Colonic mucosa (tissue), 4 donors: ENCODE measurements around the gene PDE3A. TPM values are rescaled to one million over a fixed set of nuclear protein-coding genes. Genes with fewer than 3 reads are reported as not detected.

Experiments
- DNase-seq: peaks from one replicate; pipeline ENCODE4 v3.0.0-alpha.2; 2020
- H3K27ac ChIP-seq: fragments of 200-600 bp; one replicate; pipeline ENCODE4 v1.8.0; 2021
- H3K27me3 ChIP-seq: fragments of 200-600 bp; one replicate; pipeline ENCODE4 v1.8.0; 2021
- H3K36me3 ChIP-seq: fragments of 200-600 bp; one replicate; pipeline ENCODE4 v1.8.0; 2021
- H3K4me1 ChIP-seq: fragments of 200-600 bp; one replicate; pipeline ENCODE4 v1.8.0; 2021; ENCODE audit warnings: mild to moderate bottlenecking
- H3K4me3 ChIP-seq: fragments of 200-600 bp; one replicate; pipeline ENCODE4 v1.8.0; 2021
- H3K9ac ChIP-seq, 2 donors: one replicate each; pipeline ENCODE4 v1.7.0; 2013; ENCODE audit warnings: control low read depth in 2 of 2, low read depth in 2 of 2, low read length in 2 of 2
- H3K9me3 ChIP-seq: fragments of 200-600 bp; one replicate; pipeline ENCODE4 v1.8.0; 2021
- intact Hi-C: fragments of 100-400 bp; cut with DNase I; formaldehyde crosslinking; loops from one replicate; pipeline ENCODE4 v1.14.1; 2022
- total RNA-seq, 2 donors: library from RNA; stranded (reverse); fragmentation: NEBNext Ultra II Directional in 1 of 2; extraction: Animal tissue kit (Norgen Biotek cat#: 25700) in 1 of 2; gene quantifications; one replicate each; pipeline ENCODE4 v1.2.1, GENCODE V29; 2021
- TF ChIP-seq, protein P1 (sequence below): fragments of 200-600 bp; IDR thresholded peaks from one replicate; pipeline ENCODE4 v1.8.0; 2022; ENCODE audit warnings: antibody characterized with exemption, mild to moderate bottlenecking
- donor health status: healthy.
- donor health status: DM: no; HTN: no; CAD: no.
- donor health status: DM: no; HTN: no; CAD: no.

Gene PDE3A
- total RNA-seq, 2 donors from 2014 or later, result 32.1 to 50.6 TPM

DNA sequence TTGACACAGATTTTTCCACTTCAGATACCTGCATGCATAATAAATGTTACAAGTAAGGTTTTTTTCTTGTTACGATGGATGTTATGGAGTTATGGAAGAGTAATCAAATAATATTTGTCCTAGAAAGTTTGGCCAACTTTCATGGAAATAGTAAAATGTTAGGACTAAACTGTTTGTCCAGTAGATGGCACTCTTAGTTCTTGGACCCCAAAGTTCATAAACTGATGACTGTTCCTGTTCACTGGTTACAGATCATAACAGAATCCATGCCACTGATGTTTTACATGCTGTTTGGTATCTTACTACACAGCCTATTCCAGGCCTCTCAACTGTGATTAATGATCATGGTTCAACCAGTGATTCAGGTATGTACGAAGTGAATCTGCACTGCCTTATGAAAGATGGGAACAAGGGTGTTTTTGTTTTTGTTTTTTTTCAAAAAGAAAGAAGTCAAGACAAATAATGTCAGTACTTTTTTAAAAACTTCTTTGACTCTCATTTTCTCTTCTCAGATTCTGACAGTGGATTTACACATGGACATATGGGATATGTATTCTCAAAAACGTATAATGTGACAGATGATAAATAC is 278.0 kb downstream of the PDE3A start:
- Histone ChIP-seq H3K27me3 (no peaks in the 10 kb centered on the region), H3K9ac (no peak overlapping the region), H3K9me3 (no peaks in the 10 kb centered on the region), H3K27ac (no peak overlapping the region), H3K4me3 (no peak overlapping the region), H3K4me1 (no peaks in the 10 kb centered on the region), H3K36me3 (no peaks in the 10 kb centered on the region)
- intact Hi-C loops, result loop anchor here (2.0 kb wide), 1 partner anchor 152 kb away; no protein-coding TSS in a partner anchor
- DNase-seq, result no peak
- TF ChIP-seq, protein P1, sequence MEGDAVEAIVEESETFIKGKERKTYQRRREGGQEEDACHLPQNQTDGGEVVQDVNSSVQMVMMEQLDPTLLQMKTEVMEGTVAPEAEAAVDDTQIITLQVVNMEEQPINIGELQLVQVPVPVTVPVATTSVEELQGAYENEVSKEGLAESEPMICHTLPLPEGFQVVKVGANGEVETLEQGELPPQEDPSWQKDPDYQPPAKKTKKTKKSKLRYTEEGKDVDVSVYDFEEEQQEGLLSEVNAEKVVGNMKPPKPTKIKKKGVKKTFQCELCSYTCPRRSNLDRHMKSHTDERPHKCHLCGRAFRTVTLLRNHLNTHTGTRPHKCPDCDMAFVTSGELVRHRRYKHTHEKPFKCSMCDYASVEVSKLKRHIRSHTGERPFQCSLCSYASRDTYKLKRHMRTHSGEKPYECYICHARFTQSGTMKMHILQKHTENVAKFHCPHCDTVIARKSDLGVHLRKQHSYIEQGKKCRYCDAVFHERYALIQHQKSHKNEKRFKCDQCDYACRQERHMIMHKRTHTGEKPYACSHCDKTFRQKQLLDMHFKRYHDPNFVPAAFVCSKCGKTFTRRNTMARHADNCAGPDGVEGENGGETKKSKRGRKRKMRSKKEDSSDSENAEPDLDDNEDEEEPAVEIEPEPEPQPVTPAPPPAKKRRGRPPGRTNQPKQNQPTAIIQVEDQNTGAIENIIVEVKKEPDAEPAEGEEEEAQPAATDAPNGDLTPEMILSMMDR, result peak; percentile 26

DNA sequence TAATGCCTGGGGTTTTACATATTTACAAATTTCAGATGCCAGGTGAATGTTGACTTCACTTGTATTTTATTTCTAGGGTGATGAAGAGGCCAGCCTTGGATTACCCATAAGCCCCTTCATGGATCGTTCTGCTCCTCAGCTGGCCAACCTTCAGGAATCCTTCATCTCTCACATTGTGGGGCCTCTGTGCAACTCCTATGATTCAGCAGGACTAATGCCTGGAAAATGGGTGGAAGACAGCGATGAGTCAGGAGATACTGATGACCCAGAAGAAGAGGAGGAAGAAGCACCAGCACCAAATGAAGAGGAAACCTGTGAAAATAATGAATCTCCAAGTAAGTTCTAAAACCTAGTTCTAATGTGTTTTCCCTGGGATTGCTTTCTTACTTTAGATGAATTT is 285.5 kb downstream of the PDE3A start:
- TF ChIP-seq, protein P1, result no peak
- Histone ChIP-seq H3K4me1 (no peaks in the 10 kb centered on the region), H3K27ac (no peak overlapping the region), H3K9me3 (no peaks in the 10 kb centered on the region), H3K36me3 (no peaks in the 10 kb centered on the region), H3K9ac (no peak overlapping the region), H3K27me3 (no peaks in the 10 kb centered on the region), H3K4me3 (no peak overlapping the region)
- DNase-seq, result no peak
- intact Hi-C loops, result loop anchor here (10.0 kb wide), 1 partner anchor 51 kb away; no protein-coding TSS in a partner anchor

DNA sequence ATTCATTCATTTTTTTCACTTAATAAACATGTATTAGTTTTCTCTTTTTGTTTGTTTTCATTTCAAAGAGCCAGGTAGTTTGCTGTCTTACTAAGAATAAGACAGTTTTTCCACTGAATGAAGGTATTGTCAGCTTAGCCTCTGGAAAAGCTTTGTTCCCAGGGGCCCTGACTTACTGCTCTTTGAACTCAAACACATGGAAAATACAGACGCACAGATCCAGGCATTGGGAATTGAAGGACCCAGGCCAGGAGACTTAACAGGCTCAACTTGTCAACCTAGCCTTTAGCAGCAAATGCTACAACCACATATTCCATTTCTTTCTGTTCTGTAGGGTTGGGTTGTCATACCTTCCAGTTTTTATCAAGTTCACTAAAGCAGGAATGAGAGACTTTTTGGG is 288.3 kb downstream of the PDE3A start:
- Histone ChIP-seq H3K9me3 (no peaks in the 10 kb centered on the region), H3K4me1 (no peaks in the 10 kb centered on the region), H3K9ac (no peak overlapping the region), H3K36me3 (no peaks in the 10 kb centered on the region), H3K27me3 (no peaks in the 10 kb centered on the region), H3K27ac (no peak overlapping the region), H3K4me3 (no peak overlapping the region)
- DNase-seq, result no peak
- TF ChIP-seq, protein P1, result no peak
- intact Hi-C loops, result loop anchor here (10.0 kb wide), 1 partner anchor 48 kb away; no protein-coding TSS in a partner anchor

DNA sequence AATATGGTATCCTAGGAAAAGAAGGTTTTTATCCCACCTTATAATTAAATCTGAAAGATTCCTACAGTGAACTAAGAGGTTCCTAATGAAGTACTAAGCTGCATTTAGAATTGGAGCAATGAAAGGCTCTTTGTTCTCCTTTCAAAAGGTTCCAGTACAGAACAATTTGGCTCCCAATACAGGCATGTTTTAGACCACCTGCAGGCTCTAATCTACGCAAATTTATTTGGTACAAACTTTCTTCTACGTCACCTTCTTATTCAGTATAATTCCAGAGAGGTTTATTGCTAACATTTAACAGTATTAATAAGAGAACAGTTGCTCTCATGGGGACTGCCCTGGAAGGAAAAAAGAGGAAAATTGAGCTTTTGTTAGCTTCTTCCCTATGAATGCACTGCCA is 289.2 kb downstream of the PDE3A start:
- Histone ChIP-seq H3K27me3 (no peaks in the 10 kb centered on the region), H3K9ac (no peak overlapping the region), H3K4me3 (no peak overlapping the region), H3K4me1 (no peaks in the 10 kb centered on the region), H3K36me3 (no peaks in the 10 kb centered on the region), H3K9me3 (no peaks in the 10 kb centered on the region), H3K27ac (no peak overlapping the region)
- DNase-seq, result no peak
- TF ChIP-seq, protein P1, result no peak
- intact Hi-C loops, result loop anchor here (10.0 kb wide), 1 partner anchor 47 kb away; no protein-coding TSS in a partner anchor

DNA sequence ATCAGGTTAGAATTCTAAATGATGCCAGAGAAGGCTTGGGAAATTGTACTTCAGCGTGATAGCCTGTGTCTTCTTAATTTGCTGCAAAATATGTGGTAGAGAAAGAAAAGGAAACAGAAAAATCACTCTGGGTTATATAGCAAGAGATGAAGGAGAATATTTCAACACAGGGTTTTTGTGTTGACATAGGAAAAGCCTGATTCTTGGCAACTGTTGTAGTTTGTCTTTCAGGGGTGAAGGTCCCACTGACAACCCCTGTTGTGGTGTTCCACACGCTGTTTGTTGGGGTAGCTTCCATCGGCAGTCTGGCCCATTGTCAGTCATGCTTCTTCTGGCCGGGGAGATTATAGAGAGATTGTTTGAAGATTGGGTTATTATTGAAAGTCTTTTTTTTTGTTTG is 313.0 kb downstream of the PDE3A start:
- H3K9me3 ChIP-seq, result no peaks in the 10 kb centered on the region
- TF ChIP-seq, protein P1, result no peak
- no peaks in the 10 kb centered on the region for H3K36me3 ChIP-seq
- no peak overlapping the region for H3K9ac ChIP-seq
- no peaks in the 10 kb centered on the region for H3K4me1 ChIP-seq
- intact Hi-C loops, result no loop called here
- no peaks in the 10 kb centered on the region for H3K27me3 ChIP-seq
- no peak overlapping the region for H3K27ac ChIP-seq
- no peak overlapping the region for H3K4me3 ChIP-seq
- no peak for DNase-seq
